ENCODE measurements around the gene TGM4.

TGM4 gene

GRCh38 chr3:44893097-44893496, 18.7 kb downstream of the TGM4 start:
- ChIA-PET CTCF (no interaction called here), POLR2A (no interaction called here)
- Histone ChIP-seq H3K4me1 (ENCODE audit: control insufficient read depth, insufficient read depth, low read length) (no peaks in the 10 kb centered on the region), H3K4me3 (ENCODE audit: low read depth, low read length) (no peak overlapping the region), H3K27ac (ENCODE audit: extremely low read depth, low read depth, low read length) (no peak overlapping the region), H3K36me3 (ENCODE audit: control insufficient read depth in 2 of 2, insufficient read depth in 1 of 2, low read length in 2 of 2) (no peaks in the 10 kb centered on the region), H3K9me3 (ENCODE audit: control insufficient read depth, insufficient read depth, low read depth, low read length) (no peaks in the 10 kb centered on the region)
- TF ChIP-seq ZNF19 (tag by site-specific recombination; IDR thresholded peaks at IDR 0.05; ENCODE audit: low read depth) (no peak), YY1 (tag by site-specific recombination; IDR thresholded peaks at IDR 0.05) (no peak), ZNF10 (tag by site-specific recombination; IDR thresholded peaks at IDR 0.05) (no peak), ZNF645 (tag by site-specific recombination; IDR thresholded peaks at IDR 0.05) (no peak), FEZF1 (tag by site-specific recombination; IDR thresholded peaks at IDR 0.05) (no peak), SP3 (tag by site-specific recombination; IDR thresholded peaks at IDR 0.05) (no peak), ZNF548 (tag by site-specific recombination; IDR thresholded peaks at IDR 0.05) (no peak), ZBTB6 (tag by site-specific recombination; IDR thresholded peaks at IDR 0.05) (no peak), ZNF514 (tag by site-specific recombination; IDR thresholded peaks at IDR 0.05) (no peak), GLIS1 (tag by site-specific recombination; IDR thresholded peaks at IDR 0.05) (no peak), PBX3 (CRISPR knock-in tag; IDR thresholded peaks at IDR 0.05) (no peak), ZNF624 (tag by site-specific recombination; IDR thresholded peaks at IDR 0.05) (no peak)

GRCh38 chr3:44894485-44894884, 20.1 kb downstream of the TGM4 start:
- H3K4me1 ChIP-seq (ENCODE audit: control insufficient read depth, insufficient read depth, low read length), result no peaks in the 10 kb centered on the region
- ChIA-PET POLR2A (no interaction called here), CTCF (interaction anchor here (0.9 kb wide), 1 partner anchor 21 kb away, joined by 3 read pairs; no protein-coding TSS in a partner anchor)

GRCh38 chr3:44896440-44896839, 22.0 kb downstream of the TGM4 start:
- Histone ChIP-seq H3K27ac (ENCODE audit: extremely low read depth, low read depth, low read length) (no peak overlapping the region), H3K36me3 (ENCODE audit: control insufficient read depth in 2 of 2, insufficient read depth in 1 of 2, low read length in 2 of 2) (no peaks in the 10 kb centered on the region), H3K9me3 (ENCODE audit: control insufficient read depth, insufficient read depth, low read depth, low read length) (no peaks in the 10 kb centered on the region), H3K4me3 (ENCODE audit: low read depth, low read length) (no peak overlapping the region), H3K4me1 (ENCODE audit: control insufficient read depth, insufficient read depth, low read length) (no peaks in the 10 kb centered on the region)
- POLR2A ChIA-PET, result no interaction called here
- CTCF ChIA-PET, result no interaction called here
- TF ChIP-seq PRDM10 (tag by site-specific recombination; IDR thresholded peaks at IDR 0.05) (peak; percentile 54; the same call in 1 of the 2 replicates), PBX3 (CRISPR knock-in tag; IDR thresholded peaks at IDR 0.05) (no peak), GLI2 (tag by site-specific recombination; IDR thresholded peaks at IDR 0.05; ENCODE audit: borderline replicate concordance, low read depth) (no peak), MZF1 (tag by site-specific recombination; IDR thresholded peaks at IDR 0.05; ENCODE audit: borderline replicate concordance) (no peak), ZNF768 (tag by site-specific recombination; IDR thresholded peaks at IDR 0.05) (no peak)

More at GRCh38 chr3:44894485-44894884, 20.1 kb downstream of the TGM4 start:
- TF ChIP-seq ZFP37 (tag by site-specific recombination; IDR thresholded peaks at IDR 0.05) (no peak), ZNF529 (tag by site-specific recombination; IDR thresholded peaks at IDR 0.05; ENCODE audit: insufficient replicate concordance) (no peak), ZNF416 (tag by site-specific recombination; IDR thresholded peaks at IDR 0.05) (no peak), ZNF362 (tag by site-specific recombination; IDR thresholded peaks at IDR 0.05) (no peak), ZNF660 (tag by site-specific recombination; IDR thresholded peaks at IDR 0.05) (no peak)
- H3K9me3 ChIP-seq (ENCODE audit: control insufficient read depth, insufficient read depth, low read depth, low read length), result no peaks in the 10 kb centered on the region
- no peak overlapping the region for H3K4me3 ChIP-seq (ENCODE audit: low read depth, low read length)
- H3K36me3 ChIP-seq (ENCODE audit: control insufficient read depth in 2 of 2, insufficient read depth in 1 of 2, low read length in 2 of 2), result no peaks in the 10 kb centered on the region
- no peak overlapping the region for H3K27ac ChIP-seq (ENCODE audit: extremely low read depth, low read depth, low read length)

All from HEK293 (cell line).